GM12878 (cell line): ENCODE results near the gene PARP15. TPM values are rescaled to one million over a fixed set of nuclear protein-coding genes. Genes with fewer than 3 reads are reported as not detected.

ENCODE experiments used
- ATAC-seq: fragments of 200-7000 bp; cut with Tn5 transposase; 3 replicates; pipeline ENCODE4 v1.9.1; 2020; ENCODE audit warnings: mild to moderate bottlenecking, moderate library complexity
- BruUV-seq: library from RNA; stranded (reverse); fragments of 400-500 nt; replicated peaks from 2 replicates; lab custom pipeline; 2021; lab: Mats Ljungman, UMichigan
- CTCF ChIA-PET: fragments of 300-600 bp; sonication (Branson Sonifier 250); formaldehyde crosslinking; extraction: SDS; loops from one replicate; lab custom pipeline; 2021; ENCODE audit warnings: inconsistent platforms; lab: Yijun Ruan, JAX
- POLR2A ChIA-PET: fragments of 350-600 bp; formaldehyde crosslinking; extraction: SDS; loops from one replicate; lab custom pipeline; 2021; ENCODE audit warnings: inconsistent platforms; lab: Charles Lee
- RAD21 ChIA-PET: fragments of 300-600 bp; sonication (Branson Sonifier 250); formaldehyde crosslinking; loops from one replicate; lab custom pipeline; 2023; ENCODE audit warnings: antibody characterized with exemption; ENCODE audit not compliant: unreplicated experiment; lab: Charles Lee
- SMC1A ChIA-PET: fragments of 300-600 bp; sonication (Branson Sonifier 250); formaldehyde crosslinking; loops from one replicate; lab custom pipeline; 2023; ENCODE audit not compliant: unreplicated experiment, uncharacterized antibody; lab: Charles Lee
- DNase-seq: peaks from one replicate; pipeline ENCODE4 v3.0.0-alpha.2; 2011; ENCODE audit warnings: low read depth, low spot score
- FAIRE-seq: peaks from 3 replicates; lab custom pipeline; 2011; peaks lifted over from hg19 to GRCh38; lab: Jason Lieb, UNC
- H2AFZ ChIP-seq: 2 replicates; pipeline ENCODE4 v1.6.0; 2011; ENCODE audit warnings: low read depth, low read length, control low read depth; ENCODE audit not compliant: control insufficient read depth
- H3K27ac ChIP-seq: 2 replicates; pipeline ENCODE4 v1.5.1; 2011; ENCODE audit warnings: control low read depth; ENCODE audit not compliant: control insufficient read depth, insufficient read depth
- H3K27me3 ChIP-seq, 2 experiments: replicated peaks in 1 of 2; 2 replicates each; pipeline versions ENCODE4 v1.6.0 to v1.6.1; 2011; ENCODE audit warnings: low read length in 1 of 2; ENCODE audit not compliant: control insufficient read depth in 2 of 2, insufficient read depth in 2 of 2
- H3K36me3 ChIP-seq, 2 experiments: 2 replicates each; pipeline ENCODE4 v1.5.1; 2011; ENCODE audit warnings: low read length in 1 of 2; ENCODE audit not compliant: control insufficient read depth in 2 of 2, insufficient read depth in 2 of 2
- H3K4me1 ChIP-seq: 2 replicates; pipeline ENCODE4 v1.6.1; 2011; ENCODE audit warnings: mild to moderate bottlenecking, low read length, moderate library complexity, mixed read lengths; ENCODE audit not compliant: control insufficient read depth, insufficient read depth
- H3K4me2 ChIP-seq: 2 replicates; pipeline ENCODE4 v1.6.0; 2011; ENCODE audit warnings: control low read depth; ENCODE audit not compliant: control insufficient read depth, insufficient read depth
- H3K4me3 ChIP-seq: fragments of 200-600 bp; sonication (generic); 2 replicates; pipeline ENCODE4 v1.5.1; 2016
- H3K79me2 ChIP-seq: 2 replicates; pipeline ENCODE4 v1.6.0; 2011; ENCODE audit warnings: low read length; ENCODE audit not compliant: control insufficient read depth, insufficient read depth
- H3K9ac ChIP-seq: 2 replicates; pipeline ENCODE4 v1.8.0; 2011; ENCODE audit warnings: low read length, control low read depth, mixed read lengths; ENCODE audit not compliant: control insufficient read depth, insufficient read depth
- H3K9me3 ChIP-seq: replicated peaks from 3 replicates; pipeline ENCODE4 v1.5.1; 2011; ENCODE audit warnings: mild to moderate bottlenecking, low read length; ENCODE audit not compliant: control insufficient read depth, insufficient read depth
- H4K20me1 ChIP-seq: 2 replicates; pipeline ENCODE4 v1.6.0; 2011; ENCODE audit not compliant: control insufficient read depth, insufficient read depth
- CEBPZ ChIP-seq: fragments of 150-350 bp; IDR thresholded peaks from 2 replicates; pipeline ENCODE4 v1.6.1; 2016; ENCODE audit warnings: low read depth, low read length
- DPF2 ChIP-seq: fragments of 450-650 bp; IDR thresholded peaks from 2 replicates; pipeline ENCODE4 v1.6.1; 2017; ENCODE audit warnings: mild to moderate bottlenecking
- NFYB ChIP-seq: IDR thresholded peaks from 2 replicates; pipeline ENCODE4 v1.6.1; 2011; ENCODE audit warnings: low read depth, mild to moderate bottlenecking, low read length, improper control_type of control experiment, moderate library complexity; ENCODE audit not compliant: insufficient read depth
- PAX8 ChIP-seq: fragments of 450-650 bp; IDR thresholded peaks from 2 replicates; pipeline ENCODE4 v1.6.1; 2017; ENCODE audit warnings: mild to moderate bottlenecking, moderate library complexity
- YBX1 ChIP-seq: fragments of 450-650 bp; IDR thresholded peaks from 2 replicates; pipeline ENCODE4 v1.6.1; 2016; ENCODE audit warnings: antibody characterized with exemption
- WGBS: methylation state at CpG from one replicate; pipeline ENCODE4 v1.1.6; 2016; ENCODE audit warnings: low lambda C conversion rate; ENCODE audit not compliant: insufficient replicate concordance, insufficient coverage; ENCODE audit errors: missing lambda C conversion rate; 5-methylcytosine and 5-hydroxymethylcytosine counted together
- in situ Hi-C: fragments of 300-500 bp; cut with MboI; formaldehyde crosslinking; loops from 9 replicates; pipeline ENCODE4 v1.14.3; 2018; ENCODE audit warnings: mixed read lengths
- intact Hi-C: fragments of 100-400 bp; cut with micrococcal nuclease; formaldehyde crosslinking; loops from one replicate; pipeline ENCODE4 v1.14.2; 2022; ENCODE audit not compliant: unreplicated experiment
- polyA plus RNA-seq, 11 experiments: library from polyadenylated mRNA; depleted of rRNA in 4 of 11; unstranded in 6 of 11; stranded (reverse) in 5 of 11; fragments of >200 nt; fragmentation: Nextera tagmentation in 4 of 11; fragmentation: Illumina TruSeq in 1 of 11; extraction: Ambion mirVana in 4 of 11; extraction: Trizol in 1 of 11; gene quantifications; 1 replicate in 1 of 11; 2 replicates in 10 of 11; pipeline versions ENCODE4 v1.2.1 to v1.2.3, GENCODE V29; 2011 to 2016; ENCODE audit warnings: inconsistent platforms in 2 of 11, missing spikeins in 2 of 11, low read depth in 1 of 11
- total RNA-seq, 4 experiments: library from RNA; depleted of rRNA in 3 of 4; stranded (reverse); fragments of >200 nt in 3 of 4; fragmentation: Illumina TruSeq in 1 of 4; extraction: Trizol in 1 of 4; gene quantifications; 2 replicates each; pipeline versions ENCODE4 v1.2.1 to v1.2.3, GENCODE V29; 2013 to 2021
- TF ChIP-seq, protein P1 (sequence below): fragments of 450-650 bp; IDR thresholded peaks from 2 replicates; pipeline ENCODE4 v1.6.1; 2017; ENCODE audit warnings: borderline replicate concordance

PARP15 gene
- total and polyA plus RNA-seq, 10 of the 15 experiments (the other 5 are each of a cell fraction or from before 2014, with no cell fraction given), result 9.0 to 234 (median 36.3) TPM

DNA sequence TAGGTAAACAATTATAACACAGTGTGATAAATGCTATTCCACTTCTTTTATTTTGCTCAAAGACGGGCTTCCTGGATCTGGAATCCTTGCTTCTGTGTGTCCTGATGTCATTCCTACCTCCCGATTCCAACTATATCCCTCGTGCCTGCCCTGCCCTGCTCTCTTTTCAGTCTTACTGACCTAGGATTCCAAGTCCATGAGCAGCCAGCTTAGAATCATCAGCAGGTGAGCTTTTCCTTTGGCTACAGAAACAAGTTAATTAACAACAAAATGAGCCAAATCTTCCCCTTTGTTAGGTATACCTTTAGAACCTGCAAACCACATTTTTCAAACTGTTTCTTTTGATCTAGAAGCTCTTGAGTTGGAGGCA is 40.8 kb upstream of the PARP15 start (continued):
- TF ChIP-seq CEBPZ (no peak), DPF2 (no peak), NFYB (no peak)
- TF ChIP-seq, protein P1, sequence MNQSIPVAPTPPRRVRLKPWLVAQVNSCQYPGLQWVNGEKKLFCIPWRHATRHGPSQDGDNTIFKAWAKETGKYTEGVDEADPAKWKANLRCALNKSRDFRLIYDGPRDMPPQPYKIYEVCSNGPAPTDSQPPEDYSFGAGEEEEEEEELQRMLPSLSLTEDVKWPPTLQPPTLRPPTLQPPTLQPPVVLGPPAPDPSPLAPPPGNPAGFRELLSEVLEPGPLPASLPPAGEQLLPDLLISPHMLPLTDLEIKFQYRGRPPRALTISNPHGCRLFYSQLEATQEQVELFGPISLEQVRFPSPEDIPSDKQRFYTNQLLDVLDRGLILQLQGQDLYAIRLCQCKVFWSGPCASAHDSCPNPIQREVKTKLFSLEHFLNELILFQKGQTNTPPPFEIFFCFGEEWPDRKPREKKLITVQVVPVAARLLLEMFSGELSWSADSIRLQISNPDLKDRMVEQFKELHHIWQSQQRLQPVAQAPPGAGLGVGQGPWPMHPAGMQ, result no peak

- DNase-seq, result no peak
- no peak overlapping the region for H3K27ac ChIP-seq
- no peak for ATAC-seq
- no TSS peak for BruUV-seq
- no peak overlapping the region for H2AFZ ChIP-seq
- in situ Hi-C loops, result loop anchor here (10.0 kb wide), 1 partner anchor 994 kb away; the partner anchor contains the start of gene POLQ
- ChIA-PET POLR2A (no interaction called here), CTCF (interaction anchor here (2.5 kb wide), 1 partner anchor 141 kb away, joined by 7 read pairs; no protein-coding TSS in a partner anchor), SMC1A (interaction anchor here (1.5 kb wide), 1 partner anchor 20 kb away, joined by 4 read pairs; no protein-coding TSS in a partner anchor), RAD21 (no interaction called here)
- TF ChIP-seq PAX8, result no peak
- TF ChIP-seq YBX1, result no peak
- peaks cover 2 to 7% of the 10 kb centered on the region in 2 experiments for H3K36me3 ChIP-seq
- no peak overlapping the region for H3K4me2 ChIP-seq
- H3K4me3 ChIP-seq, result no peak overlapping the region
- peaks cover 5% of the 10 kb centered on the region for H3K4me1 ChIP-seq
- H4K20me1 ChIP-seq, result no peaks in the 10 kb centered on the region
- no peaks in the 10 kb centered on the region for H3K79me2 ChIP-seq
- WGBS, result 84% methylated on average over 7 of the region's 7 CpGs
- no peaks in the 10 kb centered on the region for H3K9me3 ChIP-seq
- intact Hi-C loops, result loop anchor here (10.0 kb wide), 1 partner anchor 144 kb away; no protein-coding TSS in a partner anchor
- no peaks in the 10 kb centered on the region for H3K27me3 ChIP-seq
- FAIRE-seq, result no peak
- H3K9ac ChIP-seq, result no peak overlapping the region
Observed at GRCh38 chr3:122538956-122539490, 38.4 kb upstream of the PARP15 start.
